Small intestine (tissue), 7 donors: ENCODE measurements around the gene TANGO6. TPM values are rescaled to one million over a fixed set of nuclear protein-coding genes. Genes with fewer than 3 reads are reported as not detected.
A peak's percentile ranks its signal among the peaks of the same experiment; 100 is the strongest.
"Not testable (repeated sequence)": the region's sequence is repeated elsewhere in the genome, so short reads cannot be mapped to it uniquely, and the experiment has no call there.

ENCODE experiments used
- DNase-seq, 2 donors: peaks; one replicate each; pipeline versions ENCODE4 v3.0.0 to v3.0.0-alpha.2; 2013
- FAIRE-seq: peaks from 2 replicates; lab custom pipeline; 2012; peaks lifted over from hg19 to GRCh38; lab: Jason Lieb, UNC
- H3K27ac ChIP-seq, 3 donors: one replicate each; pipeline ENCODE4 v1.5.1; 2013; ENCODE audit warnings: low read length in 2 of 3, mild to moderate bottlenecking in 2 of 3, control low read depth in 1 of 3, inconsistent platforms in 1 of 3, low read depth in 1 of 3, moderate library complexity in 1 of 3
- H3K27me3 ChIP-seq, 3 donors: one replicate each; pipeline ENCODE4 v1.6.1; 2013; ENCODE audit warnings: low read length in 3 of 3, inconsistent platforms in 1 of 3; ENCODE audit not compliant: control insufficient read depth in 3 of 3, insufficient read depth in 3 of 3
- H3K36me3 ChIP-seq, 3 donors: one replicate each; pipeline ENCODE4 v1.6.1; 2013; ENCODE audit warnings: low read length in 3 of 3, inconsistent platforms in 1 of 3, low read depth in 1 of 3, mild to moderate bottlenecking in 1 of 3, moderate library complexity in 1 of 3; ENCODE audit not compliant: control insufficient read depth in 3 of 3, insufficient read depth in 2 of 3
- H3K4me1 ChIP-seq, 3 donors: one replicate each; pipeline ENCODE4 v1.6.1; 2013; ENCODE audit warnings: low read length in 2 of 3, inconsistent platforms in 1 of 3, low read depth in 1 of 3, mild to moderate bottlenecking in 1 of 3, moderate library complexity in 1 of 3; ENCODE audit not compliant: control insufficient read depth in 3 of 3, insufficient read depth in 2 of 3
- H3K4me3 ChIP-seq, 3 donors: one replicate each; pipeline ENCODE4 v1.5.1; 2013; ENCODE audit warnings: low read length in 3 of 3, control low read depth in 1 of 3, inconsistent platforms in 1 of 3, low read depth in 1 of 3, mild to moderate bottlenecking in 1 of 3, moderate library complexity in 1 of 3
- H3K9me3 ChIP-seq, 2 donors: one replicate each; pipeline ENCODE4 v1.6.1; 2013; ENCODE audit warnings: low read depth in 1 of 2, low read length in 1 of 2; ENCODE audit not compliant: control insufficient read depth in 2 of 2, insufficient read depth in 1 of 2
- WGBS, 3 donors: extraction: QIAGEN DNeasy Blood & Tissue Kit; methylation state at CpG; one replicate each; pipeline ENCODE4 v1.1.7; 2013; 5-methylcytosine and 5-hydroxymethylcytosine counted together
- polyA plus RNA-seq, 4 donors: library from polyadenylated mRNA; stranded (reverse) in 3 of 4; unstranded in 1 of 4; fragments of 200-250 nt in 3 of 4; fragments of 120-200 nt in 1 of 4; gene quantifications; one replicate each; pipeline versions ENCODE4 v1.2.1 to v1.2.3, GENCODE V29; 2013
- donor health status: healthy with polysubstance abuse.
- donor health status: control.
- donor health status: control.
- donor health status: Bipolar disorder and iron deficiency.
- donor health status: healthy.

The TANGO6 gene
- polyA plus RNA-seq, 4 donors, result 0.67 to 7.7 (median 2.9) TPM

DNA sequence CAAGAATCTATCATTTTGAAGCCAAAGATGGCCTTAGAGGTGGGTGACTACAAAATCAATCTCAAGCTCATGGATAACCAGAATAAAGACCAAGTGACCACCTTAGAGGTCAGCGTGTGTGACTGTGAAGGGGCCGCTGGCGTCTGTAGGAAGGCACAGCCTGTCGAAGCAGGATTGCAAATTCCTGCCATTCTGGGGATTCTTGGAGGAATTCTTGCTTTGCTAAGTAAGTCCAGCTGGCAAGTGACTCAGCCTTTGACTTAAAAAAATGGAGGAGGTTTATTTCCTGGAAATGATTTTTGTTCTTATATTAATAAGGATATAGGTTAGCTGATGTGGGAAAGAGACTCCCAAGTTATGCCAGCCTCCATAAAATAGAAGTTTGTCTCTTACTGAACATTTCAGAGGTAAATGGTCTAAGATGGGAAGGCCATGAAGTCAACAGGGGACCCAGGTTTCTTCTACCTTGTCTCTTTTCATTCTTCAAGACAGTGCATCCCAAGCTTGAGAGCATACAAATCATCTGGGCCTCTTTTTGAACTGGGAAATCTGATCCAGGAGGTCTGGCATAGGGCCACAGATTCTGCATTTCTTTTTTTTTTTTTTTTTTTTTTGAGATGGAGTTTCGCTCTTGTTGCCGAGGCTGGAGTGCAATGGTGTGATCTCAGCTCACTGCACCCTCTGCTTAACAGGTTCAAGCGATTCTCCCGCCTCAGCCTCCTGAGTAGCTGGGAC is 19.8 kb upstream of the TANGO6 start:
- Histone ChIP-seq H3K9me3 (peaks cover 0 to 7% of the 10 kb centered on the region in 2 donors), H3K27ac (no peak overlapping the region), H3K4me1 (peaks cover 0 to 3% (median 2%) of the 10 kb centered on the region in 3 donors), H3K36me3 (peaks cover 2 to 85% (median 21%) of the 10 kb centered on the region in 3 donors), H3K4me3 (no peak overlapping the region), H3K27me3 (no peaks in the 10 kb centered on the region)
- WGBS, 3 donors, result 76 to 97% (median 95%) methylated on average over 8 of the region's 8 CpGs
- DNase-seq, result no peak
- FAIRE-seq, result no peak

GRCh38 chr16:68825427-68825826 is 17.9 kb upstream of the TANGO6 start:
- Histone ChIP-seq H3K36me3 (peaks cover 2 to 81% (median 21%) of the 10 kb centered on the region in 3 donors), H3K9me3 (peaks cover 0 to 7% of the 10 kb centered on the region in 2 donors), H3K4me1 (peaks cover 0 to 6% (median 2%) of the 10 kb centered on the region in 3 donors), H3K27ac (no peak overlapping the region), H3K27me3 (no peaks in the 10 kb centered on the region), H3K4me3 (no peak overlapping the region)
- no peak for FAIRE-seq
- DNase-seq, result peak in 1 of 2 donors; percentile 65

GRCh38 chr16:68826652-68827051 is 16.7 kb upstream of the TANGO6 start:
- Histone ChIP-seq H3K27me3 (no peaks in the 10 kb centered on the region), H3K9me3 (peaks cover 0 to 7% of the 10 kb centered on the region in 2 donors), H3K27ac (no peak overlapping the region), H3K4me1 (peaks cover 0 to 6% (median 2%) of the 10 kb centered on the region in 3 donors), H3K36me3 (peaks cover 2 to 81% (median 15%) of the 10 kb centered on the region in 3 donors), H3K4me3 (no peak overlapping the region)
- FAIRE-seq, result no peak
- no peak for DNase-seq
- 82 to 89% (median 88%) methylated on average over 6 of the region's 6 CpGs for WGBS, 3 donors

DNA sequence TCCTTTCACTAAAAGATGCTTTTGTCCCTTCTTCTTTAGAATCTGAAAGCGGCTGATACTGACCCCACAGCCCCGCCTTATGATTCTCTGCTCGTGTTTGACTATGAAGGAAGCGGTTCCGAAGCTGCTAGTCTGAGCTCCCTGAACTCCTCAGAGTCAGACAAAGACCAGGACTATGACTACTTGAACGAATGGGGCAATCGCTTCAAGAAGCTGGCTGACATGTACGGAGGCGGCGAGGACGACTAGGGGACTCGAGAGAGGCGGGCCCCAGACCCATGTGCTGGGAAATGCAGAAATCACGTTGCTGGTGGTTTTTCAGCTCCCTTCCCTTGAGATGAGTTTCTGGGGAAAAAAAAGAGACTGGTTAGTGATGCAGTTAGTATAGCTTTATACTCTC is 10.1 kb upstream of the TANGO6 start:
- no peak for DNase-seq
- no peak overlapping the region for H3K27ac ChIP-seq
- no peaks in the 10 kb centered on the region for H3K9me3 ChIP-seq
- H3K27me3 ChIP-seq, result no peaks in the 10 kb centered on the region
- no peak overlapping the region for H3K4me3 ChIP-seq
- 85 to 95% (median 94%) methylated on average over 14 of the region's 14 CpGs for WGBS, 3 donors
- H3K36me3 ChIP-seq, result peaks cover 0 to 62% (median 16%) of the 10 kb centered on the region in 3 donors
- no peak for FAIRE-seq
- H3K4me1 ChIP-seq, result peaks cover 0 to 4% (median 0%) of the 10 kb centered on the region in 3 donors

DNA sequence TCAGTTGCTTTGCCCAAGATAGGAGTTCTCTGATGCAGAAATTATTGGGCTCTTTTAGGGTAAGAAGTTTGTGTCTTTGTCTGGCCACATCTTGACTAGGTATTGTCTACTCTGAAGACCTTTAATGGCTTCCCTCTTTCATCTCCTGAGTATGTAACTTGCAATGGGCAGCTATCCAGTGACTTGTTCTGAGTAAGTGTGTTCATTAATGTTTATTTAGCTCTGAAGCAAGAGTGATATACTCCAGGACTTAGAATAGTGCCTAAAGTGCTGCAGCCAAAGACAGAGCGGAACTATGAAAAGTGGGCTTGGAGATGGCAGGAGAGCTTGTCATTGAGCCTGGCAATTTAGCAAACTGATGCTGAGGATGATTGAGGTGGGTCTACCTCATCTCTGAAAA is 8.8 kb upstream of the TANGO6 start:
- no peak overlapping the region for H3K4me3 ChIP-seq
- FAIRE-seq (no peak), DNase-seq (no peak)

GRCh38 chr16:68835970-68836369 is 7.4 kb upstream of the TANGO6 start:
- Histone ChIP-seq H3K27me3 (no peaks in the 10 kb centered on the region), H3K4me3 (no peak overlapping the region), H3K9me3 (no peaks in the 10 kb centered on the region), H3K27ac (no peak overlapping the region), H3K36me3 (peaks cover 0 to 44% (median 15%) of the 10 kb centered on the region in 3 donors), H3K4me1 (no peaks in the 10 kb centered on the region)
- 79 to 91% (median 85%) methylated on average over 5 of the region's 5 CpGs for WGBS, 3 donors
- FAIRE-seq, result no peak
- DNase-seq, result no peak

More for the DNA sequence above, 8.8 kb upstream of the TANGO6 start:
- Histone ChIP-seq H3K9me3 (no peaks in the 10 kb centered on the region), H3K27ac (no peak overlapping the region), H3K4me1 (no peaks in the 10 kb centered on the region), H3K27me3 (no peaks in the 10 kb centered on the region), H3K36me3 (peaks cover 0 to 54% (median 15%) of the 10 kb centered on the region in 3 donors)
- WGBS, 3 donors, result 89 to 100% (median 97%) methylated on average over 1 of the region's 1 CpG

- FAIRE-seq (no peak), DNase-seq (no peak)
- Histone ChIP-seq H3K27me3 (no peaks in the 10 kb centered on the region), H3K4me3 (no peak overlapping the region), H3K4me1 (peaks cover 0 to 4% (median 3%) of the 10 kb centered on the region in 3 donors), H3K9me3 (no peaks in the 10 kb centered on the region), H3K27ac (no peak overlapping the region), H3K36me3 (peaks cover 0 to 13% (median 2%) of the 10 kb centered on the region in 3 donors)
- WGBS, 3 donors, result 11 to 61% (median 38%) methylated on average over 4 of the region's 4 CpGs
Measured at GRCh38 chr16:68839831-68840230, 3.5 kb upstream of the TANGO6 start.

GRCh38 chr16:68842964-68843481 is 308 bp upstream of the TANGO6 start:
- H3K9me3 ChIP-seq, DNase-seq, FAIRE-seq, H3K36me3 ChIP-seq, H3K4me1 ChIP-seq, H3K27me3 ChIP-seq: not testable (repeated sequence)
- peak overlapping the region in 2 of 3 donors; percentile 63 to 76 for H3K27ac ChIP-seq
- peak overlapping the region; percentile 88 to 97 (median 88) for H3K4me3 ChIP-seq
- WGBS, 3 donors, result 39 to 49% (median 48%) methylated on average over 23 of the region's 23 CpGs
